Activated gamma-delta T cell treated with Interleukin-2 at 50 U/mL for 16 hours (primary cell): ENCODE data around the gene ANXA4.
"Not testable (repeated sequence)": the region's sequence is repeated elsewhere in the genome, so short reads cannot be mapped to it uniquely, and the experiment has no call there.

ENCODE experiments used
- DNase-seq: peaks from one replicate; pipeline ENCODE4 v3.0.0-alpha.2; 2020

The ANXA4 gene

DNA sequence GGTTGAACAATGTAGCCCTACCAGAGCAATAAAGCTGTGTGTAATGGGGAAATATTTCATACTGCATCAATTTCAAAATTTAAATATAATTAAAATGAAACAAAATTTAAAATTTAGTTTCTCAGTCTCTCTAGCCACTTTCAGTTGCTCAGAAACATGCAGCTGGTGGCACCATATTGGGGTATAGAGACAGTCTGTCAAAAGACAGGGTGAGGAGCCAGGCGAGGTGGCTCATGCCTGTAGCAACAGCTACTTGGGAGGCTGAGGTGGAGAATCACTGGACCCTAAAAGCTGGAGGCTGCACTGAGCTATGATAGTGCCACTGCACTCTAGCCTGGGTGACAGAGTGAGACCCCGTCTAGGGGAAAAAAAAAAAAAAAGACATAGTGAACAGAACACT, 20.1 kb downstream of the ANXA4 start:
- DNase-seq, result no peak

DNA sequence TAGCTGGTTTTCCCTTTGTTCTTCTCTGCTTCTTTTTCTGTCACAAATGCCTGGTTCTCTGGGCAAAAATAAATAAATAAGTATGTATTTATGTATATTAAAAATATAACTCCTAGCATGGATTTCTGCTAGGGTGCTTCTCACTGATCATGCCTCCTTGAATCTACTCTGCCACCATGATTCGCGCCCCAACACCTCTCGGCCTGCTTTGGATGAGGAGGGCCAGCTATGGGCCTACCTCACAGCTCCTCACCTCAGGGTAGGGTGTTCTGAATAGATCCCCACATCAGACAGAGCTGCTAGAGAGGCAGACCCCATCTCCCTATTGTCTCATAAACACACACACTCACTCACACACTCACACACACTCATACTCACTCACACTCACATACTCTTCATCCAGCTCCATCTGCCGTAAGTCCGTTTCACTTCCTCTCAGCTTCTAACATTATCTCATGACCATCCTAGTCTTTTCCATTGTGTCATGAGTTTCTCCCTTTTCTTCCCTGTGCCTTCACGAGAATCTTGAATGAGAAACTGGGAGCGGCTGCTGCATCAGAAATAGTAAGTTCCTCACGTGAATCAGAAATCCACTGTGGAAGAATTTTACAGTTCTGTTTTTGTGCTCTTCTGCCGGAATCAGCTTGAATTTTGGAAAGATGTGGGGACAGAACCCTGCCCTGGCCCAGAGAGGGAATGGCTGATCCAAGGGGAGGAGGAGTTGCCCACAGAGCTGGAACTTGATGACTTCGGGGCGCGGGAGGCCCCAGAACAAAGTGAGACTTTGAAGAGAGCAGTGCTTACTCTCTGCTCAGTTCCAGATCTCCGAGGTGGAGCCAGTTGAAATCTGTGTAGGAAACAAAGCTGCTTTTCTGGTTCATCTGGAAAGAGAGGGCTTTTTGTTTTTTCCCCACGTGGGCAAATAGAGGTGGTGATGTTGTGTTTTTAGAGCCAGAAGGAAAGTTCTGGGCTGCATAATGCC, 20.9 kb downstream of the ANXA4 start:
- DNase-seq, result no peak

DNA sequence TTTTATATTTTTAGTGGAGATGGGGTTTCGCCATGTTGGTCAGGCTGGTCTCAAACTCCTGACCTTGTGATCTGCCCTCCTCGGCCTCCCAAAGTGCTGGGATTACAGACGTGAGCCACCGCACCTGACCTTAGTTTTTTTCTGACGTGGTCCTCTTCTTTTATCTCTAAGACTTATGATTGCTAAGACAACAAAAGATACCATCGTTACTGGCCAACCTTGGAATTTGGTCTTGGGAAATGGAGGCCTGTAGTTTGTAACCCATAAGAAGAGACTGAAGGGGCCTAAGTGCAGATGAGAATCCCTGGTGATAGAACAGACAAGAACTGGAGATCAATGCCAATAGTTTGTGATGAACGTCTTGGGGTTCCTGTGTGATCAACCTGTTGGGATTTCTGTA, 21.9 kb downstream of the ANXA4 start:
- DNase-seq, result not testable (repeated sequence)

DNA sequence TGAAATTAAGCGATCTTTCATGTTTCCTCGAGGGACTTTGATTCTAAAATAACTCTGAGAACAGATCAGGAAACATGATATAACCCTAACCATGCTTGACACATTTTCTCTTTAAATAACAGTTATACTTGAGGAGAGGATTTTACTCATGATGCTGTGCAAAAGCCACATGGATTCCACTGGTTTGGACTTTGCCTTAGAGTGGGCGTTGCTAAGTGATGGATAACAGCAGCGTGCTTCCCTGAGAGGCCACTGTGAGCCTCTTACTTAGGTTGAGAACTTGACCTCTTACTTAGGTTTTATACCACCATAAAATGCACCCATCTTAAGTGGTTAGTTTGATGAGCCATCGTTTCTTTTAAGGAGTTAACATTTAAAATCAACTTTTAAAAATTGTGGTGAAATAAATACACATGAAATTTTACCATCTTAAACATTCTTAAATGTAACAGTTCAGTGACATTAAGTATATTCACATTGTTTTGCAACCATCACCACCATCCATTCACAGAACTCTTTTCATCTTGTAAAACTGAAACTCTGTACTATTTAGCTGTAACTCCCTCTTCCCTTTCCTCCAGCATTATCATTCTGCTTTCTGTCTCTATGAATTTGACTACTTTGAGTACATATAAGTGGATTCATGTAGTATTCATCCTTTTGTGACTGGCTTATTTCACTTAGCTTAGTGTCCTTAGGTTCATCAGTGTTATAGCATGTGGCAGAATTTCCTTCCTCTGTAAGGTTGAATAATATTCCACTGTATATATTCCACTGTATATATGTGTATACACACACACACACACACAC, 22.6 kb downstream of the ANXA4 start:
- no peak for DNase-seq

DNA sequence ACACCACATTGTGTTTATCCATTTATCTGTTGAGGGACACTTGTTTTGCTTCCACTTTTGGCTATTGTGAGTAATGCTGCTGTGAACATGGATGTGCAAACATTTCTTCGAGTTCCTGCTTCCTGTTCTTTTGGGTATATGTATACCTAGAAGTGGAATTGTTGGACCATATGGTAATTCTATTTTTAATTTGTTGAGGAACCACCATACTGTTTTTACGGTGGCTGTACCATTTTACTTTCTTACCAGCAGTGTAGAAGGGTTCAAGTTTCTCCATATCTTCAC, 23.1 kb downstream of the ANXA4 start:
- DNase-seq, result no peak

DNA sequence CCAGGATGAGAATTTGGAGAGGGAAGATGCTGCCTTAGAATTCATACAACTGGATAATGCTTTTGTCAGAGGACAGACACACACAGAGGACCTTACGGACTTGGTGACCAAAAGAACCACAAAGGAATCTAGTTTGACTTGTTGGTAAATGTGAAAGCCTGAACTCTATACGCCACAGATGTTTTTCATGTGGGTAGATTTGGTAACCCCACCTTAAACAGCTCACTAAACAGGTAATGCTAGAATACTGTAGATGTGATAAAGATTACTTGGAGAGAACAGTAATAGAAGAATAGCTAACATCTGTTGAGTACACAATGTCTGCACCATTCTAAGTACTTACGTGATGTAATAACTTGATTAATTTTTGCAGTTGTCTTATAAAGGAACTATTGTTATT, 24.1 kb downstream of the ANXA4 start:
- DNase-seq, result no peak

DNA sequence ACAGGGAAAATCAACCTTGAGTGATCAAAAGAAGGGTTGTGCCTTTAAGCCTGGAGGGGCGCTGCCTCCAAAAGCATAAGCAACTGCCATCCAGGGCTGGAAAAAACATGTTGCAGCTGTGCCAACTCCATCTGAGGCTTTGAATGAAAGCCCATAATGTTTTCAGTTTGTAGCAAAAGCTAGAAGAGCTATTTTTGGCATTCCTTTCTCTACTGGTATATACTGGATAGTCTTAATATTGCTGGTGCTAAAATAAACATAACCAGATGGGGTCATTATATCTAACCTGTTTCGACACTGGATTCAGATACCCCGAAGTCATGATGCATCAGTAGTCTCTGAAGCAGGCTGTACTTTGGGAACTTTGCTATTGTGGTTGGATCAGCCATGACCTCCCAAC, 25.1 kb downstream of the ANXA4 start:
- DNase-seq, result no peak

DNA sequence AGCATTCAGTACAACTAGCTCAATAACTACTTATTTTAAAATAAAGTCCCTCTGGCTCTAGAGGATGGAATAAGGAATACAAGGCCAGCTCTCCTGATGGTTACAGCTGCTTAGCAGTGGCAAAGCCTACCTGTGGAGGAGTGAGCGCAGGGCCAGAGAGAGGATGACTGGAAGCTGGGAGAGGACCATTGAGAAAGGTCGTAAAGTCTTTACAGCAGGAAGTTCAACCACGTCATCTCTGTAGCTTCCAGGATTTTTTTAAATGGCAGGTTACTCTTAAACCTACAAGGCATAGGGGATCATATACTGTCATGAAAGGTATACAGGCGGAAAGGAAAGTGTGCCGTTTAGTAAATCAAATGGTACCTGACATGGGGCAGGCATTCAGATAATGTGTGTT, 26.3 kb downstream of the ANXA4 start:
- no peak for DNase-seq

DNA sequence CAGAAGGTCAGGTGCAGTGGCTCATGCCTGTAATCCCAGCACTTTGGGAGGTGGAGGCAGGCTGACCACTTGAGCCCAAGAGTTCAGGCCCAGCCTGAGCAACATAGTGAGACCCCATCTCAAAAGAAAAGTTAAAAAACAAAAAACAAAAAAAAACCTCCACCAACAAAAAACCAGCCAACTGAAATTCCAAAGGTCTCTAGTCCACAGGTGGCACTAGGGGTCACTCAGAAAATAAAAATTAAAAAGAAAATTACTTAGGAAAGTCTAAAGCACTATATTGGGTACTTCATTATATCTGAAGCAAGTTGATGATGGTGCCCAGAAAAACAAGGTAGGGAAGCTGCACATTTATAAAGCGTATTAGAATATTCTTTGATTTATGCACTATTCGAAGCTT, 26.9 kb downstream of the ANXA4 start:
- DNase-seq, result no peak

DNA sequence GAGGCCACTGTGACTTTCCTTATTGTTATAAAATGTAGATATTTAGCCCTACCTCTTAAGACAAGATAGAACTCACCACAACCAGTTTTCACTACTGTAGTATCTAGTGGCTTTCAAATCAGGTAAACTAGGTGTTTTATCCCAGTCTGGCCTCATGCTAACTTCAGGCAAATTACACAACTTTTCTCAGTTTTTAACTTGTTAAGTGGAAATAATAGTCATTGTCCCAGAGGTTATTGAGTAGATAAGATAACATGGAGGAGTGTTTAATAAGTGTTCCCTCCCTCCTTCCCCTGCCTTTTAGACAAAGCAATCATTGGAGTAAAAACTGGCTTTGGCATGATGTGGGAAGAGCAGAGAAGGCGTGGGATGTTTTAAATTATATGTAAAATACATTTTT, 27.3 kb downstream of the ANXA4 start:
- no peak for DNase-seq

DNA sequence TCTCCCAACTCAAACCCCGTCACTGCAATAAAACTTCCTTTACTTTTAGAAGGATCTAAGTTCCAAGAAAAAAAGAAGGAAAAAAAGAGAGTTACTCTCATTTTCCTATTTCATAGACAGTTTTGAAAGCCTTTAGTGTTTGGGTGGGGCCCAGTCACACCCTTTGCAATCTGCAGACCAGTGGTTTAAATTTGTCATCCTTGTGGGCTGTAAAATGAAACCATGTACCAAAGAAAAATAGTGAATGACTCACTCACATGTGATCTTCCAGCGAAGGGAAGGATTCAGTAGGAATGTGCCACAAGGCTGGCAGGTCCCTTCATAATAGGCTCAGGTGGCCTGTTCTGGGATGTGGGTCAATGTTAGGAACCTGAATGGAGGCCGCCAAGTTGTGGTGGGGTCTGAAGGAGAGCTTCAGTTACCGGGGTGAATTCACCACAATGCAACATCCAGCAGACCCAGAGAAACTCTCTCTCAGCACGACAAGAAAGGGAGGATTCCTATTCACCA, 28.3 kb downstream of the ANXA4 start:
- DNase-seq, result peak; percentile 14

DNA sequence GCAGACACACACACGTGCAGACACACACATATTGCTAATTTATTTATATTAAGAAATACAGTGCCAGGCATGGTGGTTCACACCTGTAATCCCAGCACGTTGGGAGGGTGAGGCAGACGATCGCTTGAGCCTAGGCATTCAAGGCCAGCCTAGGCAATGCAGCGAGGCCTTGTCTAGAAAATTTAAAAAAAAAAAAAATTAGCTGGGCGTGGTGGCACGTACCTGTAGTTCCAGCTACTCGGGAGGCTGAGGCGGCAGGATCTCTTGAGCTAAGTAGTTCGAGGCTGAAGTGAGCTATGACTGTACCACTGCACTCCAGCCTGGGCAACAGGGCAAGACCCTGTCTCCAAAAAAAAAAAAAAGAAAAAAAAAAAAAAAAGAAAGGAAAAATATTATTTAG, 28.8 kb downstream of the ANXA4 start:
- DNase-seq, result no peak

DNA sequence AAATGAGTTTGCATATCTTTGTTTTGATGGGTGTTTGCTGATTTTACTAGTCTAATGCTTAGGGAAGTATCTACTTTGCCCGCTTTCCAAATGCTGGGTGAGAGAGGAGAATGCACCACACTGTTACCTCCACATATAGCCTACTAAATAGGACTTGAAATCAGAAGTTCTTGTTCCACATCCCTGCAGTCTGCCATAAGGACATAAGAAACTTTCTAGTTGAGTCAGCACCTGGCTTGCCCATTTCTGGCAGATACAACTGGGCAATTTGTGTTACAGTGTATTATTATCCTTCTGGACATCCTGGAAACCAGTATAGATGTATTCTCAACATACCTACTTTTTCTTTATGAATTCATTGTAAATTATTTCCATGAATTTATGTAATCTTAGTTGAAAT, 29.5 kb downstream of the ANXA4 start:
- DNase-seq, result no peak

DNA sequence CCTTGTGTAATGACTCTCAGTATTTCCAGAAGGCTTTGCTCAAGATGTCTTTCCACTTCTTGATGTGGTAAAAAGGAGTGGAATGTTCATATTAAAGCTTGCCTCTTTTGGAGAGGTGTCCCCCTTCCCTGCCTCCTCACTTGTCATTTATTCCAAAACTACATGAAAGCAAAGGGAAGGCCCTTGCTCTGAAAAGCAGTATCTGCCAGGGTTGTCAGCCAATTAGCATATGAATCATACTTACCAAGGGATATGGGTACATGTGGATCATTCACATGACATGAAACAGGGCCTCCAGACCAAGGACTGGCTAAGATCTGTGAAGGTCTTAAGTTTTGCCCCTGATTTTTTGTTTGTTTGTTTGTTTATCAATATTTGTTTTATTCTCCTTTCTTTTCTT, 31.3 kb downstream of the ANXA4 start:
- DNase-seq, result no peak

DNA sequence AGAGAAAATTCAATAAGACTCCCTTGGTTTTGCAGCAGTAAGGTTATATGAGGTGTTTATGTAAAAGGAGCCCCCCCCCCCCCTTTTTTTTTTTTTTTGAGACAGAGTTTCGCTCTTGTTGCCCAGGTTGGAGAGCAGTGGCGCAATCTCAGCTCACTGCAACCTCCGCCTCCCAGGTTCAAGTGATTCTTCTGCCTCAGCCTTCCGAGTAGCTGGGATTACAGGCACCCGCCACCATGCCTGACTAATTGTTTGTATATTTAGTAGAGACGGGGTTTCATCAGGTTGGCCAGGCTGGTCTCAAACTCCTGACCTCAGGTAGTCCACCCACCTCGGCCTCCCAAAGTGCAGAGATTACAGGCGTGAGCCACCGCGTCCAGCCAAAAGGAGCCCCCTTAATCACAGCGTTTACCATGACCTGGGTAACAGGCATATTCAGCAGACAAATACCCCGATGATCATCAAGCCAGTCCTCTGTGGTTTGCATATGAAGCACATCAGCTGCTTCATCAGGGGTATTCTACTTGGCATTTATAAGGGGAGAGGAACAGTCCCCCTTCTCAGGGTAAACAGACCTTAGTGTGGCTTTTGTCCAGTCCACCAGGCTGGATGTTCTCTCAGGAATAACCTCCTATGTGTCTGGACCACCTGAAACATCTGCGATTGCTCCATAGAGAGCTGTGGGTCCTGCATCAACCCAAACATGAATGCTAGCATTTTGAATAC, 32.5 kb downstream of the ANXA4 start:
- not testable (repeated sequence) for DNase-seq

DNA sequence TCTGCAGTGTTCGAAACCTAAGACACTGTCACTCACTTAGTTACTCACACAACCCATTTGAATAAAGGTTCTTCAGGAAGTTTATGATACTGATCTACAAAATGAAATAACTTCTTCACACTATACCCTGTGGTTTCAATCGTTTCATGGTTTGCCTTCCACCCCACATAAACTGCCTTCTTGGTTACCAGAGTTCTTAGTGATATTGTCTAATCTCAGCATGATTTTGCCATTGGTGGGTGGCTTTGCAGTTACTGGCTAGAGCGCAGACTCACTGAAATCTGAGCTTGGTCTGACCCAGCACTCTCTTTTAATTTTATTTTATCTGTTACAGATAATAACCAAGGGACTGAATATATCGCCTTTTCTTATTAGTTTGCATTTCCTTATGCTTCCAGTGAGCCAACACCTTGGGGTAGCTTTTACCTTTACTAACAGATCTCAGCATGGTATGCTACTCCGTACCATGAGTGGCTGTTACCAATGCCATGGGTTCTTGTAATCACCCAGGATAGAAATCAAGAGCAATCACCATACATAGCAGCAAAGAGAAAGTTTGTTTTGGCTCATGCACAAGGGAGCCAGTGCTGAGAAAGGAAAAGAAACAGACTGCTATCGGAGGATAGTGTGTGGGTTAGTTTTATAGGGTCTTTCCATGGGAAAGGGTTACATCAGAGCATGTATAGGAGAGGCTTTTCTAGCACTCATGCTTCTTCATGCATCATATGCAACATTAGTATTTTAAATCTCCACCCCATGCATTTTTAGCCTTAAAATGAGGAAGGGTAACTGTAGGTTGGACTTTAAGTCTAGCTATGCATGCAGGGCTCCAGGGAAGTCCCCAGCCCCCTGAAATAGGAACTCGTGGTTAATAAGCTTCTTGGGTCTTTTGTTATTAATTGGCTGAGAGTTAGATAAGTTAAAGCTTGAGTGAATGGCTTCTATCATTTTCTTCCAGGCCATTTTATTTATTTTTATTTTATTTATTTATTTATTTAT, 33.3 kb downstream of the ANXA4 start:
- peak; percentile 32 for DNase-seq

DNA sequence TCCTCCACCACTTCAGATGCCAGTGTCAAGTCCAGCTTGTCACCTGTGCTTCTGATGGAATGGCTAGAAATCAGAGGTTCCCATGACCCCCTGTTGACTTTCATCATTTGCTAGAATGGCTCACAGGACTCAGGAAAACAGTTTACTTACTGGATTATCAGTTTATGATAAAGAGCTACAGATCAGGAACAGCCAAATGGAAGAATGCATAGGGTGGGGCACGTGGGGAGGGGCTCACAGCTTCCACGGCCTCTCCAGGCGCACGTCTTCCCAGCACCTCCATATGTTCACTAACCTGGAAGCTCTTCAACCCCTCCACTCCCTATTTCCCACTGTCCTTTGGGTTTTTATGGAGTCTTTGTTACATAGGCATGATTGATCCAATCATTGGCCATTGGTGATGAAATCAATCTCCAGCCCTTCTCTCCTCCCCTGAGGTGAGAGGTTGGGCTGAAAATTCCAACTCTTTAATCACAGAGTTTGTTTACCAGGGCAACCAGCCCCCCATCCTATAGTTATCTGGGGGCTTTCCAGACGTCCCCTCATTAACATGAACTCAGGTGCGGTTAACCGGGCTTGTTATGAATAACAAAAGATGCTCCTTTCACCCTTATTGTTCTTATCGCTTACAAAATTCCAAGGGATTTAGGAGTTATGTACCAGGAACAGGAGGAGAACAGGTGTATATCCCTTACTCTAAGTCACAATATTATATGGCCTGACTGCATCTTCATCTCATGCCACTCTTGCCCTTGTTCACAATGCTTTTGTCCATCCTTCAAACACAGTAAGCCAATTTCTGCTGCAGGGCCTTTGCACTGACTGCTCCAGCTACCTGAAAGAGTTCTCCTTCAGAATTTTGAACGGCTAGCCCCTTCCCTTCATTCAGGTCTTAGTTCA, 35.2 kb downstream of the ANXA4 start:
- DNase-seq, result no peak

DNA sequence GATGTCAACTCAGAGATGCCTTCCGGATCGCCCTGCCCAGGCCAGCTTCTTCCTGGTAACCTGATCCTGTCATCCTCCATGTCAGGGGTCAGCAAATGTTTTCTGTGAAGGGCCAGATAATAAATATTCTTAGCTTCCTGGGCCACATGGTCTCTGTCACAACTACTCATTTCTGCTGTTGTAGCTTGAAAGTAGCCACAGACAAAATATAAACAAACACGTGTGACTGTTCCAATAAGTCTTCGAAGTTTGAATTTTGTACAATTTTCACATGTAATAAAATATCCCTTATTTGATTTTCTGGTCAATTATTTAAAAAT, 35.8 kb downstream of the ANXA4 start:
- DNase-seq, result no peak

DNA sequence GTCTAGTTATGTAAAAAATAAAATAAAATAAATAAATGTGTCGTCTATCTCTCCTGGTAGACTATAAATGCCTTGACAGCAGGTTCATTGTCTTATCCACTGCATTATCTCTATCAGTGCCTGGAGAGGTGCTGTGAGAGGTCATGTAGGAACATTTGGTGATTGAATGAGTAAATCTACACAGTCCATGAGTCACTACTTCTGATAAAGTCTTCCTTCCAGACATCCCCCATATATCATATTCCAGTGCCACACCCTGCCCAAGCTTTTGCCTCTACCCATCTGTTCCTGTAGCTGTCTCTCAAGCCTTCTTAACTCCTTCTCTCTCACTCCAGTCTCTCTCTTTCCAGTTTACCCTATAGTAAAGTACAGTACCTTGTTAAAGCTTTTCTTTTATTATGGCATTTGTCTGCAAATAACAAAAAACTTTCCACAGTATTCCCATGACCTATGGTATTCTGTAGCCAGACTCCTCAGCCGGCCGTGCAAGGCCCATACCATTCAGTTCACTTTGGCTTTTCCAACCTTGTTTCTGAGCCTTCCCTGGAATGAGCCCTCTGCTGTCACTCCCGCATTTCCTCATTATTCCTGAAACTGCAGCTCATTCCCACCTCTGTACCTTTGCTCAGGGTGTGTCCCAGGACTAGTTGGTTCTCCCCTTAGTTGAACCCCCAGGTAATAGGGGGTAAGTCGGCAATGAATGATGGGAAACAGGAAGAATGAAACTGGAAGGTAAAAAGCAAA, 37.5 kb downstream of the ANXA4 start:
- no peak for DNase-seq

DNA sequence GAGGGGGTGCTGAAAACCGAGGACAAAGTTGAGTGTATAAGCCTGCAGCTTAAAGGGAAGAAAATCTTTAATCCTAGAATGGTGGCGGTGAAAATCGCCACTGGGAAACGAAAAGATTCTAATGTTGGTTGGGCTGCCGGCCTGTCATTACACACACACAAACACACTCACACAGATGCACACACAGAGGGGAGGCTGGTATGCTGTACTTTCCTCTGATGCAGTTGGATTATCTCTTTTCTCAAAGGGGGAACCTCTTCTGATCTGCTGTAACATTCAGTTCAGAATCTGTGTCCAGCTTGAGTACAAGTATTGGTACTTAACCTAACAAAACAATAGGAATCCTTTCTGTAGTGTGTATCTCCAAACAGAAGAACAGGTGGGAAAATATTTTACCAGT, 39.0 kb downstream of the ANXA4 start:
- no peak for DNase-seq
